ENCODE results near the gene WAS. TPM values are rescaled to one million over a fixed set of nuclear protein-coding genes. Genes with fewer than 3 reads are reported as not detected.

WAS gene
- total and polyA plus RNA-seq, 2 experiments from 2014 or later, result 0.32 to 0.56 TPM

DNA sequence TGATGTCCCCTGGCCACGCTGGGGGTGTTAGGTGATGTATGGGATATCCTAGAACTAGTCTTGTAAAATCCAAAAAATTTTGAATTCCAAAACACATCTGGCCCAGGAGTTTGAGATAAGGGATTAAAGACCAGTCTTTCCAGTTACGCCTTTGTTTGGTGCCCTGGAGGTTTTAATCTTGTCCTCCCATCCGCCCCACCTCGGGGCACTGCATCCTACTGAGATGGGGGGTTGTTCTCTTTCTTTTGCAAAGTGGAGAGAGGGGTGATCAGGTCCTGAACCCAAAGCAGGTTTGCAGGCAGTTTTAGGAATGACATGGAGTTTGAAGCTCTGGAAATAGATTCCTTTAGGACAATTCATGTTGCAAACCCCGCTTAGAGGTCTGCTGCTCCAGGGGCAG, 14.7 kb downstream of the WAS start (continued):
- TF ChIP-seq, protein P1, sequence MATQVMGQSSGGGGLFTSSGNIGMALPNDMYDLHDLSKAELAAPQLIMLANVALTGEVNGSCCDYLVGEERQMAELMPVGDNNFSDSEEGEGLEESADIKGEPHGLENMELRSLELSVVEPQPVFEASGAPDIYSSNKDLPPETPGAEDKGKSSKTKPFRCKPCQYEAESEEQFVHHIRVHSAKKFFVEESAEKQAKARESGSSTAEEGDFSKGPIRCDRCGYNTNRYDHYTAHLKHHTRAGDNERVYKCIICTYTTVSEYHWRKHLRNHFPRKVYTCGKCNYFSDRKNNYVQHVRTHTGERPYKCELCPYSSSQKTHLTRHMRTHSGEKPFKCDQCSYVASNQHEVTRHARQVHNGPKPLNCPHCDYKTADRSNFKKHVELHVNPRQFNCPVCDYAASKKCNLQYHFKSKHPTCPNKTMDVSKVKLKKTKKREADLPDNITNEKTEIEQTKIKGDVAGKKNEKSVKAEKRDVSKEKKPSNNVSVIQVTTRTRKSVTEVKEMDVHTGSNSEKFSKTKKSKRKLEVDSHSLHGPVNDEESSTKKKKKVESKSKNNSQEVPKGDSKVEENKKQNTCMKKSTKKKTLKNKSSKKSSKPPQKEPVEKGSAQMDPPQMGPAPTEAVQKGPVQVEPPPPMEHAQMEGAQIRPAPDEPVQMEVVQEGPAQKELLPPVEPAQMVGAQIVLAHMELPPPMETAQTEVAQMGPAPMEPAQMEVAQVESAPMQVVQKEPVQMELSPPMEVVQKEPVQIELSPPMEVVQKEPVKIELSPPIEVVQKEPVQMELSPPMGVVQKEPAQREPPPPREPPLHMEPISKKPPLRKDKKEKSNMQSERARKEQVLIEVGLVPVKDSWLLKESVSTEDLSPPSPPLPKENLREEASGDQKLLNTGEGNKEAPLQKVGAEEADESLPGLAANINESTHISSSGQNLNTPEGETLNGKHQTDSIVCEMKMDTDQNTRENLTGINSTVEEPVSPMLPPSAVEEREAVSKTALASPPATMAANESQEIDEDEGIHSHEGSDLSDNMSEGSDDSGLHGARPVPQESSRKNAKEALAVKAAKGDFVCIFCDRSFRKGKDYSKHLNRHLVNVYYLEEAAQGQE (IDR thresholded peaks at IDR 0.05; ENCODE audit: unreplicated experiment), result no peak
- TF ChIP-seq EZH2 (IDR thresholded peaks at IDR 0.05; ENCODE audit: low read depth, unreplicated experiment) (no peak), NANOG (IDR thresholded peaks at IDR 0.05; ENCODE audit: borderline replicate concordance) (no peak), ZNF331 (CRISPR knock-in tag; IDR thresholded peaks at IDR 0.05; ENCODE audit: low read depth) (no peak), JUNB (IDR thresholded peaks at IDR 0.05; ENCODE audit: unreplicated experiment) (no peak), POLR2AphosphoS5 (IDR thresholded peaks at IDR 0.05; ENCODE audit: low read depth) (no peak)
- TF ChIP-seq, protein P2, sequence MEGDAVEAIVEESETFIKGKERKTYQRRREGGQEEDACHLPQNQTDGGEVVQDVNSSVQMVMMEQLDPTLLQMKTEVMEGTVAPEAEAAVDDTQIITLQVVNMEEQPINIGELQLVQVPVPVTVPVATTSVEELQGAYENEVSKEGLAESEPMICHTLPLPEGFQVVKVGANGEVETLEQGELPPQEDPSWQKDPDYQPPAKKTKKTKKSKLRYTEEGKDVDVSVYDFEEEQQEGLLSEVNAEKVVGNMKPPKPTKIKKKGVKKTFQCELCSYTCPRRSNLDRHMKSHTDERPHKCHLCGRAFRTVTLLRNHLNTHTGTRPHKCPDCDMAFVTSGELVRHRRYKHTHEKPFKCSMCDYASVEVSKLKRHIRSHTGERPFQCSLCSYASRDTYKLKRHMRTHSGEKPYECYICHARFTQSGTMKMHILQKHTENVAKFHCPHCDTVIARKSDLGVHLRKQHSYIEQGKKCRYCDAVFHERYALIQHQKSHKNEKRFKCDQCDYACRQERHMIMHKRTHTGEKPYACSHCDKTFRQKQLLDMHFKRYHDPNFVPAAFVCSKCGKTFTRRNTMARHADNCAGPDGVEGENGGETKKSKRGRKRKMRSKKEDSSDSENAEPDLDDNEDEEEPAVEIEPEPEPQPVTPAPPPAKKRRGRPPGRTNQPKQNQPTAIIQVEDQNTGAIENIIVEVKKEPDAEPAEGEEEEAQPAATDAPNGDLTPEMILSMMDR (conservative IDR thresholded peaks at IDR 0.05; ENCODE audit: low read depth in 2 of 2), result no peak
- TF ChIP-seq, protein P3, sequence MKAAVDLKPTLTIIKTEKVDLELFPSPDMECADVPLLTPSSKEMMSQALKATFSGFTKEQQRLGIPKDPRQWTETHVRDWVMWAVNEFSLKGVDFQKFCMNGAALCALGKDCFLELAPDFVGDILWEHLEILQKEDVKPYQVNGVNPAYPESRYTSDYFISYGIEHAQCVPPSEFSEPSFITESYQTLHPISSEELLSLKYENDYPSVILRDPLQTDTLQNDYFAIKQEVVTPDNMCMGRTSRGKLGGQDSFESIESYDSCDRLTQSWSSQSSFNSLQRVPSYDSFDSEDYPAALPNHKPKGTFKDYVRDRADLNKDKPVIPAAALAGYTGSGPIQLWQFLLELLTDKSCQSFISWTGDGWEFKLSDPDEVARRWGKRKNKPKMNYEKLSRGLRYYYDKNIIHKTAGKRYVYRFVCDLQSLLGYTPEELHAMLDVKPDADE (IDR thresholded peaks at IDR 0.05), result no peak

DNA sequence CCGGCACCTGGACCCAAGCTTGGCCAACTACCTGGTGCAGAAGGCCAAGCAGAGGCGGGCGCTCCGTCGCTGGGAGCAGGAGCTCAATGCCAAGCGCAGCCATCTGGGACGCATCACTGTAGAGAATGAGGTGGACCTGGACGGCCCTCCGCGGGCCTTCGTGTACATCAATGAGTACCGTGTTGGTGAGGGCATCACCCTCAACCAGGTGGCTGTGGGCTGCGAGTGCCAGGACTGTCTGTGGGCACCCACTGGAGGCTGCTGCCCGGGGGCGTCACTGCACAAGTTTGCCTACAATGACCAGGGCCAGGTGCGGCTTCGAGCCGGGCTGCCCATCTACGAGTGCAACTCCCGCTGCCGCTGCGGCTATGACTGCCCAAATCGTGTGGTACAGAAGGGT, 16.6 kb downstream of the WAS start:
- Mint-ChIP-seq H3K4me3 (no peak overlapping the region), H3K4me1 (peaks cover 34% of the 10 kb centered on the region), H3K9me3 (no peaks in the 10 kb centered on the region), H3K27ac (no peak overlapping the region), H3K27me3 (ENCODE audit: insufficient read depth, low read depth, poor library complexity) (peaks cover 9% of the 10 kb centered on the region), H3K36me3 (ENCODE audit: low read depth) (peaks cover 46% of the 10 kb centered on the region)
- TF ChIP-seq, protein P4, sequence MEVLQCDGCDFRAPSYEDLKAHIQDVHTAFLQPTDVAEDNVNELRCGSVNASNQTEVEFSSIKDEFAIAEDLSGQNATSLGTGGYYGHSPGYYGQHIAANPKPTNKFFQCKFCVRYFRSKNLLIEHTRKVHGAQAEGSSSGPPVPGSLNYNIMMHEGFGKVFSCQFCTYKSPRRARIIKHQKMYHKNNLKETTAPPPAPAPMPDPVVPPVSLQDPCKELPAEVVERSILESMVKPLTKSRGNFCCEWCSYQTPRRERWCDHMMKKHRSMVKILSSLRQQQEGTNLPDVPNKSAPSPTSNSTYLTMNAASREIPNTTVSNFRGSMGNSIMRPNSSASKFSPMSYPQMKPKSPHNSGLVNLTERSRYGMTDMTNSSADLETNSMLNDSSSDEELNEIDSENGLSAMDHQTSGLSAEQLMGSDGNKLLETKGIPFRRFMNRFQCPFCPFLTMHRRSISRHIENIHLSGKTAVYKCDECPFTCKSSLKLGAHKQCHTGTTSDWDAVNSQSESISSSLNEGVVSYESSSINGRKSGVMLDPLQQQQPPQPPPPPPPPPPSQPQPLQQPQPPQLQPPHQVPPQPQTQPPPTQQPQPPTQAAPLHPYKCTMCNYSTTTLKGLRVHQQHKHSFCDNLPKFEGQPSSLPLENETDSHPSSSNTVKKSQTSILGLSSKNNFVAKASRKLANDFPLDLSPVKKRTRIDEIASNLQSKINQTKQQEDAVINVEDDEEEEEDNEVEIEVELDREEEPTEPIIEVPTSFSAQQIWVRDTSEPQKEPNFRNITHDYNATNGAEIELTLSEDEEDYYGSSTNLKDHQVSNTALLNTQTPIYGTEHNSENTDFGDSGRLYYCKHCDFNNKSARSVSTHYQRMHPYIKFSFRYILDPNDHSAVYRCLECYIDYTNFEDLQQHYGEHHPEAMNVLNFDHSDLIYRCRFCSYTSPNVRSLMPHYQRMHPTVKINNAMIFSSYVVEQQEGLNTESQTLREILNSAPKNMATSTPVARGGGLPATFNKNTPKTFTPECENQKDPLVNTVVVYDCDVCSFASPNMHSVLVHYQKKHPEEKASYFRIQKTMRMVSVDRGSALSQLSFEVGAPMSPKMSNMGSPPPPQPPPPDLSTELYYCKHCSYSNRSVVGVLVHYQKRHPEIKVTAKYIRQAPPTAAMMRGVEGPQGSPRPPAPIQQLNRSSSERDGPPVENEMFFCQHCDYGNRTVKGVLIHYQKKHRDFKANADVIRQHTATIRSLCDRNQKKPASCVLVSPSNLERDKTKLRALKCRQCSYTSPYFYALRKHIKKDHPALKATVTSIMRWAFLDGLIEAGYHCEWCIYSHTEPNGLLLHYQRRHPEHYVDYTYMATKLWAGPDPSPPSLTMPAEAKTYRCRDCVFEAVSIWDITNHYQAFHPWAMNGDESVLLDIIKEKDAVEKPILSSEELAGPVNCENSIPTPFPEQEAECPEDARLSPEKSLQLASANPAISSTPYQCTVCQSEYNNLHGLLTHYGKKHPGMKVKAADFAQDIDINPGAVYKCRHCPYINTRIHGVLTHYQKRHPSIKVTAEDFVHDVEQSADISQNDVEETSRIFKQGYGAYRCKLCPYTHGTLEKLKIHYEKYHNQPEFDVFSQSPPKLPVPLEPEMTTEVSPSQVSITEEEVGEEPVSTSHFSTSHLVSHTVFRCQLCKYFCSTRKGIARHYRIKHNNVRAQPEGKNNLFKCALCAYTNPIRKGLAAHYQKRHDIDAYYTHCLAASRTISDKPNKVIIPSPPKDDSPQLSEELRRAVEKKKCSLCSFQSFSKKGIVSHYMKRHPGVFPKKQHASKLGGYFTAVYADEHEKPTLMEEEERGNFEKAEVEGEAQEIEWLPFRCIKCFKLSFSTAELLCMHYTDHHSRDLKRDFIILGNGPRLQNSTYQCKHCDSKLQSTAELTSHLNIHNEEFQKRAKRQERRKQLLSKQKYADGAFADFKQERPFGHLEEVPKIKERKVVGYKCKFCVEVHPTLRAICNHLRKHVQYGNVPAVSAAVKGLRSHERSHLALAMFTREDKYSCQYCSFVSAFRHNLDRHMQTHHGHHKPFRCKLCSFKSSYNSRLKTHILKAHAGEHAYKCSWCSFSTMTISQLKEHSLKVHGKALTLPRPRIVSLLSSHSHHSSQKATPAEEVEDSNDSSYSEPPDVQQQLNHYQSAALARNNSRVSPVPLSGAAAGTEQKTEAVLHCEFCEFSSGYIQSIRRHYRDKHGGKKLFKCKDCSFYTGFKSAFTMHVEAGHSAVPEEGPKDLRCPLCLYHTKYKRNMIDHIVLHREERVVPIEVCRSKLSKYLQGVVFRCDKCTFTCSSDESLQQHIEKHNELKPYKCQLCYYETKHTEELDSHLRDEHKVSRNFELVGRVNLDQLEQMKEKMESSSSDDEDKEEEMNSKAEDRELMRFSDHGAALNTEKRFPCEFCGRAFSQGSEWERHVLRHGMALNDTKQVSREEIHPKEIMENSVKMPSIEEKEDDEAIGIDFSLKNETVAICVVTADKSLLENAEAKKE (CRISPR knock-in tag; IDR thresholded peaks at IDR 0.05), result no peak
- TF ChIP-seq POLR2AphosphoS5 (IDR thresholded peaks at IDR 0.05; ENCODE audit: low read depth) (no peak), JUNB (IDR thresholded peaks at IDR 0.05; ENCODE audit: unreplicated experiment) (no peak), ZNF331 (CRISPR knock-in tag; IDR thresholded peaks at IDR 0.05; ENCODE audit: low read depth) (no peak), ZNF114 (CRISPR knock-in tag; IDR thresholded peaks at IDR 0.05) (no peak), CREB1 (CRISPR knock-in tag; IDR thresholded peaks at IDR 0.05; ENCODE audit: low read depth) (no peak)
- TF ChIP-seq, protein P3 (IDR thresholded peaks at IDR 0.05), result no peak
- Histone ChIP-seq H2AFZ (no peak overlapping the region), H3K4me3 (no peak overlapping the region), H3K27me3 (ENCODE audit: insufficient read depth) (no peaks in the 10 kb centered on the region), H3K9me2 (ENCODE audit: insufficient read depth) (no peaks in the 10 kb centered on the region), H3K4me2 (no peak overlapping the region), H4K20me1 (replicated peaks; ENCODE audit: insufficient read depth) (no peaks in the 10 kb centered on the region; the same call in 1 of the 2 replicates), H3K36me3 (ENCODE audit: insufficient read depth) (no peaks in the 10 kb centered on the region), H3K4me1 (ENCODE audit: insufficient read depth) (peaks cover 8% of the 10 kb centered on the region; the same call in 1 of the 2 replicates), H3F3A (replicated peaks; ENCODE audit: low read depth) (no peaks in the 10 kb centered on the region), H3K27ac (ENCODE audit: low read depth) (no peak overlapping the region), H3K79me2 (replicated peaks; ENCODE audit: insufficient read depth) (peaks cover 9% of the 10 kb centered on the region)
- DNase-seq (ENCODE audit: low spot score), result no peak
- no peak for ATAC-seq
